Measurements from ENCODE around the gene GSPT2. TPM values are rescaled to one million over a fixed set of nuclear protein-coding genes. Genes with fewer than 3 reads are reported as not detected.

GSPT2 gene
- total RNA-seq, 1 donor from 2014 or later, result 7.7 TPM

DNA sequence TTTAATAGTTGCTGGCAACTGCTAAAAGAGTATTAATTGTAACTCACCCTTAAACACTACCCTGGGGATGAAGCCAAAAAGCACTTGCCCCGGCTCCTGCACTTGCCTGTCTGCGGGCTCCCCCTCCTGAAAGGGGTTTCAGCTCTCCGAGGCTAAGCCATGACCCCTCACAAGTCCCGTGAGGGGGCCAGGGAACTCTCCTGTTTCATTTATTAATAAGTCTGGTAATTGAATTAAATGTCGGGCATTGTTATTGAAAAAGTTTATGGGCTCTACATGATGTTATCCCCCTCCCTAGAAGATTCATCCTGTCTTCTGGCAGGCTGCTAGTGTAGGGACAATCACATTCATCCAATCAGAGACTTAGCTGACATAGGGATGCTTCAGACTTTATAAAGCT is 23.3 kb downstream of the GSPT2 start:
- Histone ChIP-seq H3K27me3 (ENCODE audit: low read depth) (no peaks in the 10 kb centered on the region), H3K36me3 (no peaks in the 10 kb centered on the region), H3K4me3 (no peak overlapping the region), H3K27ac (no peak overlapping the region), H3K4me1 (no peaks in the 10 kb centered on the region), H3K9me3 (no peaks in the 10 kb centered on the region)
- intact Hi-C loops (cut with DNase I), result no loop called here
- DNase-seq (no peak), ATAC-seq (no peak)
- TF ChIP-seq, protein P1, sequence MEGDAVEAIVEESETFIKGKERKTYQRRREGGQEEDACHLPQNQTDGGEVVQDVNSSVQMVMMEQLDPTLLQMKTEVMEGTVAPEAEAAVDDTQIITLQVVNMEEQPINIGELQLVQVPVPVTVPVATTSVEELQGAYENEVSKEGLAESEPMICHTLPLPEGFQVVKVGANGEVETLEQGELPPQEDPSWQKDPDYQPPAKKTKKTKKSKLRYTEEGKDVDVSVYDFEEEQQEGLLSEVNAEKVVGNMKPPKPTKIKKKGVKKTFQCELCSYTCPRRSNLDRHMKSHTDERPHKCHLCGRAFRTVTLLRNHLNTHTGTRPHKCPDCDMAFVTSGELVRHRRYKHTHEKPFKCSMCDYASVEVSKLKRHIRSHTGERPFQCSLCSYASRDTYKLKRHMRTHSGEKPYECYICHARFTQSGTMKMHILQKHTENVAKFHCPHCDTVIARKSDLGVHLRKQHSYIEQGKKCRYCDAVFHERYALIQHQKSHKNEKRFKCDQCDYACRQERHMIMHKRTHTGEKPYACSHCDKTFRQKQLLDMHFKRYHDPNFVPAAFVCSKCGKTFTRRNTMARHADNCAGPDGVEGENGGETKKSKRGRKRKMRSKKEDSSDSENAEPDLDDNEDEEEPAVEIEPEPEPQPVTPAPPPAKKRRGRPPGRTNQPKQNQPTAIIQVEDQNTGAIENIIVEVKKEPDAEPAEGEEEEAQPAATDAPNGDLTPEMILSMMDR (IDR thresholded peaks at IDR 0.05), result no peak

DNA sequence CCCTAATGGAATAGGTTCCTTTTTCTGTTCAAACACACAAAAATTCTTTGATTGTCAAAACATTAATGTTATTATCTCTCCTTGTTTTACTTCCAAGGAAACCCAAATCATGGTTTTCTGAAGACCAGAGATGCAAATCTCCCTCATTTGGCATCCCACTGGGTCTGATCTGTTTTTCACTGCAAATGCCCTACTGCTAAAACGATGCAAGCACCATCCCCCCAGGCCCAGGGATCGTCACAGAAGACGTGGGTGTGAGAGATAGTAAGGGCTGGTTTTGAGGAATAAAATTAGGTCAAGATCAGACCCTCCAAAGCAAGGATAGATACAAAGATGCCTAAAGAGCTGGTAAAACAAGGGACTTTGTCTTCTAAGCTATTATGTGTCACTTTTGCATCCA is 33.6 kb downstream of the GSPT2 start:
- H3K36me3 ChIP-seq, result no peaks in the 10 kb centered on the region
- no peaks in the 10 kb centered on the region for H3K27me3 ChIP-seq (ENCODE audit: low read depth)
- H3K4me3 ChIP-seq, result no peak overlapping the region
- no peak overlapping the region for H3K27ac ChIP-seq
- no peak for DNase-seq
- ATAC-seq, result no peak
- no peaks in the 10 kb centered on the region for H3K4me1 ChIP-seq
- intact Hi-C loops (cut with DNase I), result no loop called here
- TF ChIP-seq, protein P1 (IDR thresholded peaks at IDR 0.05), result no peak
- H3K9me3 ChIP-seq, result no peaks in the 10 kb centered on the region

DNA sequence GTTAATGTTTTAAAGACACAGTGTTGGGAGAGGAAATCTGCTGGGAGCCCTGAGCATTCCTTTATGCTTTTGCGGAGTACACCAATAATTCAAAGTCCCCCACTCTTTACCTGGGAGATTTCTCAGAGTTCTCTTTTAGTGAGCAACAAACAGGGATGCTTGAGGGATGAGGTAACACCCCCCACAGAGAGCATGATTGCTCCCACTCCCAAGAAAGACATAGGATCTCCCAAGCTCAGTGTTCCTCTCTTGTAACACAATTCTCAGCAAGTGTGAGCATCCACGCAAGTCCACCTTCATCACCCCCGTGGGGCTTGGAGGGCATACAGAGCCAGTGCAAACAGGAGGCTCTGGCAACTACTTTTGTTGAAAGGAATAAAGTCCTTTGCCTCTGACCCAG is 36.1 kb downstream of the GSPT2 start:
- intact Hi-C loops (cut with DNase I), result no loop called here
- Histone ChIP-seq H3K27ac (no peak overlapping the region), H3K9me3 (no peaks in the 10 kb centered on the region), H3K27me3 (ENCODE audit: low read depth) (no peaks in the 10 kb centered on the region), H3K4me3 (no peak overlapping the region), H3K36me3 (no peaks in the 10 kb centered on the region), H3K4me1 (no peaks in the 10 kb centered on the region)
- TF ChIP-seq, protein P1 (IDR thresholded peaks at IDR 0.05), result no peak
- no peak for ATAC-seq
- no peak for DNase-seq

DNA sequence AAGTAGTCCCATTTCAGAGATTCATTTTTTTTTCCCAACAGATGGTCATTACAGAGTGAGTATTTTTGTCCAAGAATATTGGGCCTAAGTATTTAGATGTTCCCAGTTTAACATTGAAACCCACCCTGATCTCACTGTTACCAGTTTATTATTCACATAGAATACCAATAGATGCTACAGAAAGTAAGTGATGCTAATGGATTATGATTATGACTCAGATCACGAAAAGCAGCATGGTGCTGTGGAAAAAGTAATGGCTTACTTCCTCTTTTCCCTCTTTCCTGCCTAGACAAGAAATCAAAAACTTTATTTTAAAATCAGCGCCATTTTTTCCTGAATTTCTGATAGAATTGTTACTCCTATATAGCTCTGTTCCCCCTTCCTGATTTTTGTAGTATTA is 51.9 kb downstream of the GSPT2 start:
- Histone ChIP-seq H3K27ac (no peak overlapping the region), H3K36me3 (no peaks in the 10 kb centered on the region), H3K27me3 (ENCODE audit: low read depth) (no peaks in the 10 kb centered on the region), H3K4me1 (no peaks in the 10 kb centered on the region), H3K9me3 (no peaks in the 10 kb centered on the region), H3K4me3 (no peak overlapping the region)
- no peak for DNase-seq
- TF ChIP-seq, protein P1 (IDR thresholded peaks at IDR 0.05), result no peak
- no peak for ATAC-seq
- intact Hi-C loops (cut with DNase I), result no loop called here

Other genes with a start within 250 kb of the GSPT2 start
- 0.53 TPM for gene NUDT11, start 246.8 kb upstream of the GSPT2 start, total RNA-seq
- gene CENPVL3, start 124.5 kb upstream of the GSPT2 start, total RNA-seq, result not detected
- gene CENPVL2, start 60.6 kb upstream of the GSPT2 start, total RNA-seq, result not detected
- gene CENPVL1, start 32.9 kb upstream of the GSPT2 start, total RNA-seq, result not detected
- gene MAGED1, start 150.2 kb downstream of the GSPT2 start, total RNA-seq, result 53.0 TPM

All from lower lobe of right lung (tissue), 2 donors.